Stimulated activated naive CD8-positive, alpha-beta T cell treated with anti-CD3 and anti-CD28 coated beads, Interleukin-15, Interleukin-2, amounts not matched to agents 100 ng/mL and 50 ng/mL, for 24 hours (primary cell): ENCODE data around the gene TAGAP.
"Not testable (repeated sequence)": the region's sequence is repeated elsewhere in the genome, so short reads cannot be mapped to it uniquely, and the experiment has no call there.

Experiments used
- H3K27ac Mint-ChIP-seq: one replicate; pipeline ENCODE4 v1.8.0; 2021; ENCODE audit warnings: mild to moderate bottlenecking, mixed read lengths
- H3K27me3 Mint-ChIP-seq: one replicate; pipeline ENCODE4 v1.8.0; 2021; ENCODE audit warnings: mixed read lengths
- H3K36me3 Mint-ChIP-seq: one replicate; pipeline ENCODE4 v1.8.0; 2021; ENCODE audit warnings: low read depth, mixed read lengths
- H3K4me1 Mint-ChIP-seq: one replicate; pipeline ENCODE4 v1.8.0; 2021; ENCODE audit warnings: low read depth, mixed read lengths
- H3K4me3 Mint-ChIP-seq: one replicate; pipeline ENCODE4 v1.8.0; 2021; ENCODE audit warnings: mild to moderate bottlenecking, mixed read lengths
- H3K9me3 Mint-ChIP-seq: one replicate; pipeline ENCODE4 v1.8.0; 2021; ENCODE audit warnings: mixed read lengths

Gene TAGAP

DNA sequence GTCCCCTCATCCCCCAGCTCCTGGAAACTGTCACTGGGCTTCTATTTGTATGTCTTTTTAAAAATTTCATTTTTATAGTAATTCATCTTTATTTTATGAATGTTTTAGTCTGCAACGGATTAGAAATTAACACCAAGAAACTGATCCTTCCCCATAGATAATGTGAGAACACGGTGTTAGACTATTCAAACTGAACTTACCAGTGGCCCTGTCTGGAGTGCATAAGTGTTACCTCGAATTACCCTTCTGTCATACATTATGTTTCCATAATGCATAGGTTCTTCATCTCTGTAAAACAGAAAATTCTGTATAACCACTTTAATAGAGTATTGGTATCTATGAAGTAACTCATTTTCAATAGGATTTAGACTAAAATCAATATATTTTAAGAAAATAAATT lies 51.2 kb downstream of the TAGAP start:
- Mint-ChIP-seq H3K4me1 (peaks cover 56% of the 10 kb centered on the region), H3K27ac (no peak overlapping the region), H3K9me3 (peaks cover 1% of the 10 kb centered on the region), H3K27me3 (no peaks in the 10 kb centered on the region), H3K4me3 (no peak overlapping the region), H3K36me3 (peaks cover 20% of the 10 kb centered on the region)

DNA sequence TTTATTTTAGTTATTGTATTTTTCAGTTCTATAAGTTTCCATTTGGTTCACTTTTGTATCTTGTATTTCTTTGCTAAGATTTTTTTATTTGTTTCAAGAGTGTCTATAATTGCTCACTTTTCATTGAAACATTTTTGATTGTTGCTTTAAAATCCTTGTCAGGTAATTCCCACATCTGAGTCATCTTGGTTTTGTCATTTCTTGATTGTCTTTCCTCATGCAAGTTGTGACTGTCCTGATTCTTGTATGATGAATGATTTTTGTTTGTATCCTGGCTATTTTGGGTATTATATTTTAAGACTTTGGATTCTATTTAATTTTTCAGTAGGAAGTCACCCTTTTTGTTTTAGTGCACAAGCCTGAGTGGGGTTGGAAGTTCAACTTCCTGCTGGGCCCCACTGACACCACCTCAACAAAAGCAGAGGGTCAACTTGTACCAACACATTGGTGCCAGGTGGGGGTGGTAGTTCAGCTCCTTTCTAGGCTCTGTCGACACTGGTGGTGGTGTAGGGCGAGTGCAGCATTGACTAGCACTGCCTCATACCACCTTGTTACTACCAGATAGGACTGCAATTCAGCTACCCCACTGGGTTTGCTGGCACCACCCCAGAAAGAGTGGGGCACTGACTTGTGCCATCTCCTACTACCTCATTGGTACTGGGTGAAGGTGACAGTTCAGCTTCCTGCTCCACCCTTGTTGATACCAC lies 53.6 kb downstream of the TAGAP start:
- Mint-ChIP-seq H3K27me3 (no peaks in the 10 kb centered on the region), H3K4me1 (peaks cover 56% of the 10 kb centered on the region), H3K36me3 (peaks cover 29% of the 10 kb centered on the region), H3K27ac (peak overlapping the region; percentile 69), H3K4me3 (no peak overlapping the region), H3K9me3 (peaks cover 7% of the 10 kb centered on the region)

DNA sequence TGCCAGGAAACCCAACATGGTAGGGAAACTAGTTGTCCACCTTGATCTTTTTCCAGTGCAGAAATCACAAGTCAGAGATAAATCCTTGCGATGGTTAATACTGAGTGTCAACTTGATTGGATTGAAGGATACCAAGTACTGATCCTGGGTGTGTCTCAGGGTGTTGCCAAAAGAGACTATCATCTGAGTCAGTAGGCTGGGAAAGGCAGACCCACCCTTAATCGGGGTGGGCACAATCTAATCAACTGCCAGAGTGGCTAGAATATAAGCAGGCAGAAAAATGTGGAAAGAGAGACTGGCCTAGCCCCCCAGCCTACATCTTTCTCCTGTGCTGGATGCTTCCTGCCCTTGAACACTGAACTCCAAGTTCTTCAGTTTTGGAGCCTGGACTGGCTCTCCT lies 55.1 kb downstream of the TAGAP start:
- H3K27me3 Mint-ChIP-seq, H3K27ac Mint-ChIP-seq, H3K4me3 Mint-ChIP-seq, H3K9me3 Mint-ChIP-seq: not testable (repeated sequence)
- H3K4me1 Mint-ChIP-seq = peaks cover 42% of the 10 kb centered on the region
- peaks cover 29% of the 10 kb centered on the region for H3K36me3 Mint-ChIP-seq

DNA sequence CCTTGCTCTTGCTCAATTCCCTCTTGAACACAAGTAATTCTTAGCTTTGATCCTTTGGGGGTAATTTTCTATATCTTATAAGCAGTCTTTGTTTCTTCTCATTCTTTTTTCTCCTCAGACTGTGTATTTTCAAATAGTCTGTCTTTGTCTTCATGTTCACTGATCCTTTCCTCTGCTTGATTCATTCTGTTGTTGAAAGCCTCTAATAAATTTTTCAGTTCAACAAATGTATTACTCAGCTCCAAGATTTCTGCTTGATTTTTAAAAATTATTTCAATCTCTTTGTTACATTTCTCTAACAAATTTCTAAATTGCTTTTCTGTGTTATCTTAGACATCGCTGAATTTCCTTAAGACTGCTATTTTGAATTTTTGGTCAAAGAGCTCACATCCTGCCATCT lies 56.3 kb downstream of the TAGAP start:
- H3K36me3 Mint-ChIP-seq = peaks cover 27% of the 10 kb centered on the region
- H3K9me3 Mint-ChIP-seq = peaks cover 7% of the 10 kb centered on the region
- peaks cover 35% of the 10 kb centered on the region for H3K4me1 Mint-ChIP-seq
- no peak overlapping the region for H3K27ac Mint-ChIP-seq
- H3K4me3 Mint-ChIP-seq = no peak overlapping the region
- no peaks in the 10 kb centered on the region for H3K27me3 Mint-ChIP-seq

DNA sequence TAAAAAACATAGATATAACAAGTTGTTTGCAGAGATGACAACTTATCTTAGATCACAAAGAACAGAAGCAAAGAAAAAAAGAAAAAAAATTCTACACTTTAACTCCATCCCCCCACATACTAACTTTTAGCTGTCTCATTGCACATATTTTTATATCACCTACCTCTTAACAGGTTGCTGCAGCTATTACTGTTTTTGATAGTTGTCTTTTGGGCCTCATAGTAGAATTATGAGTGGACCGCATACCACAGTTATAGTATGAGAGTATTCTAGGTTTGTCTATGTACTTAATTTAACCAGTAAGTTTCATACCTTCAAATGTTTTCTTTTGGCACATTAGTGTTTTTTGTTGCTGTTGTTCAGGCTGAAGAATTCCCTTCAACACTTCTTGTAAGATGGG lies 57.1 kb downstream of the TAGAP start:
- H3K27ac Mint-ChIP-seq = no peak overlapping the region

More for the DNA sequence above, 57.1 kb downstream of the TAGAP start:
- Mint-ChIP-seq H3K4me1 (peaks cover 32% of the 10 kb centered on the region), H3K4me3 (no peak overlapping the region), H3K36me3 (peaks cover 25% of the 10 kb centered on the region), H3K27me3 (no peaks in the 10 kb centered on the region), H3K9me3 (peaks cover 7% of the 10 kb centered on the region)
